GM21723 (cell line): Measurements from ENCODE around the gene PPM1E.
"Not testable (repeated sequence)": the region's sequence is repeated elsewhere in the genome, so short reads cannot be mapped to it uniquely, and the experiment has no call there.

ENCODE experiments used
- ATAC-seq: cut with Tn5 transposase; IDR thresholded peaks from one replicate; pipeline ENCODE4 v1.9.1; 2021; ENCODE audit warnings: mild to moderate bottlenecking, moderate library complexity; ENCODE audit not compliant: unreplicated experiment

The PPM1E gene

DNA sequence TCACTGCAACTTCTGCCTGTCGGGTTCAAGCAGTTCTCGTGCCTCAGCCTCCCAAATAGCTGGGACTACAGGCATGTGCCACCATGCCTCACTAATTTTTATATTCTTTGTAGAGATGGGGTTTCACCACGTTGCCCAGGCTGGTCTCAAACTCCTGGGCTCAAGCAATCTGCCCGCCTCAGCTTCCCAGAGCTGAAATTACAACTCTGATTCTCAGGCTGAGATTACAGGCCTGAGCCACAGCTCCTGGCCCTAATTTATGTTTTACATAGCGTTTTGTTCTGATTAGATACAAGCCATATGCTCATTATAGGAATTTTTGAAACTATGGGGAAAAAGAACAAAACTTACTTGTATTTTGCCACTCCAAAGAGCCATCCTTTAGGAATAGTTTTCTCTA is 22.8 kb downstream of the PPM1E start:
- ATAC-seq = not testable (repeated sequence)

DNA sequence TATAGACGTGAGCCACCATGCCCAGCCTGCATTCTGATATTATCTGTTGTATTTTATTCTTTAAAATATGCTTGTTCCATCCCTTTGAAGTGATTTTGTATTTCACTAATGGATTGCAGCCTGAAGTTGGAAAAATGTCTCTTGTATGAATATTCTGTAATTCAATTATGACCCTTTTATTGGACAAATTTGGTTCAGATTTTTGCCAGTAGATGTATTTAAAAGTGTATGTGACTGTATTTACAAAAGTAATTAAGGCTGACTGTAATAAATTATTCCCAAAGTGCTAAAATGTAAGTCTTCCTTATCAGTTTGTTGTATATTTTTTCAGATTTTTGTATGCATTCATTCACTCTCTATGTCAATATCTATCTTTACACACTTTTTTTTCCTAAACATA is 23.8 kb downstream of the PPM1E start:
- no peak for ATAC-seq

DNA sequence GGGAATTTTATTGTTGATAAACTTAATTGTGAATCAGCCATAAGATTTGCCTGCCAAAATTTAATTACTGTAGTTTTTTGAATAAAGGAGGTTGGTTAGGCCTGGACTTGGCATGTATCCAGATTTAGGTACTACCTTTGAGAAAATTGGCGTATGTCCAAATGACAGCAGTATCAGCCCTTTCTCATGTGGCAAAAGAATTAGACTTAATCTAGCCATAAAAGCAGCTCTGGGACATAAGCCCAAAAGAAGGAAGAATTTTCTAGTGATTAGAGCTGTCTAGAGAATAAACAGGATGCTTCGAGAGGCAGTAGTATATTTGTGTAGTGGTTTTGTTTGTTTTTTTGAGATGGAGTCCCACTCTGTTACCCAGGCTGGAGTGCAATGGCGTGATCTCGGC is 27.7 kb downstream of the PPM1E start:
- ATAC-seq = no peak

DNA sequence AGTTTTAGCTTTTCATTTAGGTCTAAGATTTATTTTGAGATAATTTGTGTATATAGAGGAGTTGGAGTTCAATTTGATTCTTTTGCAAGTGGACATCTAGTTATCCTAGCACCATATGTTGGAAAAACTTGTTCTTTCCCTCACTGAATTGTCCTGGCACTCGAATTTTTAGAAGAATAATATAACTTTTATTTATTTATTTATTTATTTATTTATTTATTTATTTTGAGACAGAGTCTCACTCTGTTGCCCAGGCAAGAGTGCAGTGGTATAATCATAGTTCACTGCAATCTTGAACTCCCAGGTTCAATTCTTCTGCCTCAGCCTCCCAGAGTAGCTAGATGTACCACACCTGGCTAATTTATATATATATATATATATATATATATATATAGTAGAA is 29.4 kb downstream of the PPM1E start:
- ATAC-seq = no peak

DNA sequence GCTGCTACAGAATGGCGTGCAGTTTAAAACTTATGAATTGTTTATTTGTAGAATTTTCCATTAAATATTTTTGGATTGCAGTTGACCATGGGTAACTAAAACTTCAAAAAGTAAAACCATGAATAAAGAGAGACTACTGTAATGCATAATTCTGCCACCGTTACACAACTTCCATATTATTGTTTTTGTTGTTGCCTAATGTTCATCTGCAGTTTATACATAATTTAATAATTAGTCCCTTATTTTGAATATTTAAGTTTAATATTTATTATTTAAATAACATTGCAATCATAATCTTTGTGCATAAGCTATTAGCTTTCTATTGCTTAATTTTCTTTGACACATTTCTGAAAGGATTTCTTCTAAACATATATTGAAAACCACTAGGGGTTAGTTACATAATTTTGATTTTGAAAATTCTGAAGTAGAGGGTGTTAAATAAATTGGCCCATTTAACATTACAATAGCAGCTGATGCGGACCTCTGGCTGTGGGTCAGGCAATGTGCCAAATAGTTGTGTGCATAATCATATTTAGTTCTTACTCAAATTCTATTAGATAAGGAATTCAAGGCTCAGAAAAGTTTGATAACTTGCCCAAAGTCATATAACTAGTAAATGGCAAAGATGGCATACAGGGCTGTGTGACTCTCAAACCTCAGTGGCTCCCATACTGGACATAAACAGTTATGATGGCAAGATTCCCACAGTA is 31.1 kb downstream of the PPM1E start:
- ATAC-seq = no peak

DNA sequence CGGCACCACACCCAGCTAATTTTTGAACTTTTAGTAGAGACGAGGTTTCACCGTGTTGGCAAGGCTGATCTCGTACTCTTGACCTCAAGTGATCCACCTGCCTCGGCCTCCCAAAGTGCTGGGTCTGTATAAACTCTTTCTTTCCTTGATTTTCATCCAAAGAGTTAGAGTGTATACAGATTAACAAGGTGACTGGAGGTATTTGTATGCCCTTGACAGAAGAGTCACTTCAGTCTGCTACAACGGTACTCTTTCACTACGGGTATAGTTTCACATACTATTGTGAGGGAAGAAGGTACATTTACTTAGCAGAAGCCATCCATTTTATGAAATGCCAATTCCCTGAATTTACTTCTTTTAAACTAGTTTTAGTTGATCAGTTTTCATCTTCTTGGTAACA is 32.5 kb downstream of the PPM1E start:
- no peak for ATAC-seq

DNA sequence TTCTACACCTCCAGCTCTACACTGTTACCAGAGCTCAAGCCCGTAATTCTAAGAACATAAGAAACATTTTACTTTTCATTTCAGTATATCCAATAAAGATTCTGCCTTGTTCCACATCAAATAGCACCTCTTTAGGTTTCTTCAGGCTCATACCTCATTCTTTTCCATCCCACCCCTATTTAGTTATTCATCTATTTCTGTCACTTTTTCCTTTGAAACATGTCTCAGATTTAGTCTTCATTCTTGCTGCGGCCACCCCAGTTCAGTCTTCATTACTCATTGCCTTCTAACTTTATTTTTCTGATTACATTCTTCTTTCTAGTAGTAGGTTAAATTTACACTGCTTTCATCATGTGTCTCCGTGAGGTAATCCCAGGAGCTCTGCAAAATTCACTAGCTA is 33.5 kb downstream of the PPM1E start:
- ATAC-seq = no peak

DNA sequence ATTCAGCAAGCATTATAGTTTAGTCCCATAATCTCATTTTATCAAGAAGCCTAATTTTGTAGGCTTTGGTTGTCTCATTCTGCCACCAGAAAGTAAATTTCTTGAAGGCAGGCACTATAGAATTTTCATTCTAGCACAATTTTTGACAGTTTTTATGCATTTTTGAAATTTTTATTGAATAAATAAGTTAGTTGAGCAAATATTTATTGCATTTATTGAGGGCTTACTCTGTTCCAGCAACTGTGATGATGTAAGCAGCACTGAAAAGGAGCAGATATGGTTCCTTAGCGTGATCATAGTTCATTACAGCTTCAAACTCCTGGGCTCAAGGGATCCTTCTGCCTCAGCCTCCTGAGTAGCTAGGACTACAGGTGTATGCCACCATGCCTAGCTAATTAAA is 34.2 kb downstream of the PPM1E start:
- no peak for ATAC-seq

DNA sequence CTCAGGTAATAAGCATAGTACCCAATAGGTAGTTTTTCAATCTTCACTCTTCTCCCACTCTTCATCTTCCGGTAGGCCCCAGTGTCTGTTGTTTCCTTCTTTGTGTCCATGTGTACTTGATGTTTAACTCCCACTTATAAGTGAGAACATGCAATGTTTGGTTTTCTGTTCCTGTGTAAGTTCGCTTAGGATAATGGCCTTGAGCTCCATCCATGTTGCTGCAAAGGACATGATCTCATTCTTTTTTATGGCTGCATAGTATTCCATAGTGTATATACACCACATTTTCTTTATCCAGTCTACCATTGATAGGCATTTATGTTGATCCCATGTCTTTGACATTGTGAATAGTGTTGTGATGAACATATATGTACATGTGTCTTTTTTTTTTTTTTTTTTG is 38.9 kb downstream of the PPM1E start:
- ATAC-seq = not testable (repeated sequence)

DNA sequence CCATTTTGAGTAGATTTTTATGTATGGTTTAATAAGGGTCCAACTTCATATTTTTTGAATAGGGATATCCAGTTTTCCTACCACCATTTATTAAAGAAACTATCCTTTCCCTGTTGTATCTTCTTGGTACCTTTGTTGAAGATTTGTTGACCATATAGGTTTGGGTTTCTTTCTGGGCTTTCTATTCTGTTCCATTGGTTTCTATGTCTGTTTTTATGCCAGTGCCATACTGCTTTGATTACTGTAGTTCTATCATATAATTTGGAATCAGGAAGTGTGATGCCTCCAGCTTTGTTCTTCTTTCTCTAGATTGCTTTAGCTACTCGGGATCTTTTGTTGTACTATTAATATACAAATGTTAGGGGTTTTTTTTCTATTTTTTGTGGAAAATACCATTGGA is 46.5 kb downstream of the PPM1E start:
- ATAC-seq = no peak

DNA sequence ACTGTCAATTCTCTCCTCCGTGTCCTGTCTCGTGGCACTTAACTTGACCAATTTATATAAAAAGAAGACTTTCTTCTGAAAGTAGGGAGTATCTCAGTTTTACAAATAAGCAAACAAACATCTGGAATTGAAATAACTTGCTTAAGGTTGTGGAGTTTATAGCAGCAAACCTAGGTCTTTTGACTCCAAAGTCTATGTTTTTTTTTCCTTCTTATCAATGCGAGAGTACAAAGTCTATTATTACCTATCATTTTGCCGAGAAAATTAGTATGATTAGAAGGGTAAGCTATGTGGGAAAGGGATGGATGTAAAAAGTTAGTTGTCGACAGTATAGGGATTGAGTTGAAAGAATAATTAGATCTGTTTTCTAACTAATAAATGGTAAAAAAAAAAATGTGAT is 50.4 kb downstream of the PPM1E start:
- no peak for ATAC-seq

DNA sequence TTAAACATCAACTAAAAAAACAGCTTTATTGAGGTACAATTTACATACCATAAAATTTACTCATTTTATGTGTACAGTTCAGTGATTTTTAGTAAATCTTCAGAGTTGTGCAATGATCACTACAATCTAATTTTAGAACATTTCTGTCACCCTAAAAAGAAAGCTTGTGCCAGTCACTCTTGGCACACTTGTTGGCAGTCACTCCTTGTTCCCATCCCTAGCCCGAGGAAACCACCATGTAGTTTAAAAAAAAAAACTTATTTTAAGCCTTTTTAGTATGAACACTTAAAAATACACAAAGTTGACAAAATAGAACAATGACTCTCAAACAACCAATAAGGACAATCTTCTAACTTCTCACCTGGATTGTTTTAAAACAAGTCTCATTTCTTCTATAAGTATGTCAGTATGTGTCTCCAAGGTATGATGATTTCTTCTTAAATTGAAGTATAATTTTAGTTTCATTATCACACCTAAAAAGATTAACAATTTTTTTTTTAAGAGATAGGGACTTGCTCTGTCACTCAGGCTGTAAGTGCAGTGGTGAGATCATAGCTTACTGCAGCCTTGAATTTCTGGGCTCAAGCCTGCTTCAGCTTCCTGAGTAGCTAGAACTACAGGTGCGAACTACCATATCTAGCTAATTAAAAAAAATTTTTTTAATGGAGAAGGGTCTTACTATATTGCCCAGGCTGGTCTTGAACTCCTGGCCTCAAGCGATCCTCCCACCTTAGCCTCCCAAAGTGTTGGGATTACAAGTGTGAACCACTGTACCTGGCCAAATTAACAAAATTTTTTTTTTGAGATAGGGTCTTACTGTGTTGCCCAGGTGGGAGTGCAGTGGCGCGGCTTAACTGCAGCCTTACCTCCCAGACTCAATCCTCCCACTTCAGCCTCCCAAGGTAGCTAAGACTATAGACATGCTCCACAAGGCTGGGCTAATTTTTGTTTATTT is 53.2 kb downstream of the PPM1E start:
- no peak for ATAC-seq

DNA sequence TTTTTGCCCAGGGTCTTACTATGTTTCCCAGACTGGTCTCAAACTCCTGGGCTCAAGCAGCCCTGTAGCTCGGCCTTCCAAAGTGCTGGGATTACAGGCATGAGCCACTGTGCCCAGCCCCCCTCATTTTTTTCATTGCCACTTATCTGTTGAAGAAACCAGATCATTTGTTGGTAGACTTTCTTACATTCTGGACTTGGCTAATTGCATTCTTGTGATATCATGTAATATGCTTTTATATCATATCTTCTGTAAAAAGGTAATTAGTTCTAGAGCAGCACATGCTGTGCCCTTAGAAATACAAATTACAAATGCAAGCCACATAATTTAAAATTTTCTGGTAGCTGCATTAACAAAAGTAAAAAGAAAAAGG is 53.9 kb downstream of the PPM1E start:
- no peak for ATAC-seq

DNA sequence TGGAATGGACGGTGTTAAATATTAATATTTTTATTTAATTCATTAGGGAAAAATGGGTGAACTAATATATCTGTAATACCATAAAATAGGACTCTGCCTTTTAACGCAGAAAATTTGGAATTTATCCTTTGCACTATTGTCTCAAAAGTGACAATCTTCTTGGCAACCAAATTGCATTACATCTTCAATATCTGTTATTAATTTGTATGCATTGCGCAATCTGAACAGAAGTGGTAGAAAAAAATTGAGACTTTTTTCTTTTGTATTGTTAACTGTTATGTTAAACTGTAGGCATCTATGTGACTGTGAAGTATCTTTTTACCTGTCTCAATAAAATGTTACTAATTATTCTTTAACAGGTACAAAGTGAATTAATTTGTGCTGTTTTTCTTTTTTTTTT is 55.6 kb downstream of the PPM1E start:
- ATAC-seq = no peak

DNA sequence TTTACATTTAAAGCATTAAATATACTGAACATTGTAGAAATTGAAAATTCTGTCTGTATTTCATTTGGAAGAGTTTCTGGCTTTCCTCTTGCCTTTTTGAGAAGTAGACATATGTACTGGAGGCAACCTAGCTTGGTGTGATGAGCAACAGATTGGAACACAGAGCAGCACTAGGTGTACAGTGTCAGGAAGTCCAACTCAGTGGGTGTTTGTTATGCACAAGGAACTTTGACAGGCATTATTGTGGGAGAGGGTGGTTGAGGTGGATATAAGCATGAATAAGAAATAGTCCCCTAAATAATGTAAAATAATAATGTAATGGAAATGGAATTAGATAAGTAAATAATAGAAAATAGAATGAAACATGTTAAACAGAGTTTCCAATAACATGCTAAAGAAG is 58.1 kb downstream of the PPM1E start:
- no peak for ATAC-seq

DNA sequence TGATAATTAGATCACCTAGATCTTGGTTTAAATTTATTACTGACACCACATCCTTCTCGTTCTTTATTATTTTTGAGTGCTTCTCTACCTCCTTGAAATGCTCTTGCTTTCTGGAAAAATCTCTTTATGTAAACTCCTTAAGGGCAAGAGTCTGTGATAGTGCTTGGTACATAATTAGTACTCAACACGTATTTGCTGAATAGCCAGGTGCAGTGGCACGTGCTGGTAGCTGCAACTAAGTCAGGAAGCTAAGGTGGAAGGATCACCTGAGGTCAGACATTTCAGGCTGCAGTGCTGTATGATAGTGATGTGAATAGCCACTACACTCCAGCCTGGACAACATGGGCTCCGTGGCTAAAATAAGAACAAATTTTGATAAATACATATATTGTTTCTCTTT is 63.0 kb downstream of the PPM1E start:
- ATAC-seq = no peak

DNA sequence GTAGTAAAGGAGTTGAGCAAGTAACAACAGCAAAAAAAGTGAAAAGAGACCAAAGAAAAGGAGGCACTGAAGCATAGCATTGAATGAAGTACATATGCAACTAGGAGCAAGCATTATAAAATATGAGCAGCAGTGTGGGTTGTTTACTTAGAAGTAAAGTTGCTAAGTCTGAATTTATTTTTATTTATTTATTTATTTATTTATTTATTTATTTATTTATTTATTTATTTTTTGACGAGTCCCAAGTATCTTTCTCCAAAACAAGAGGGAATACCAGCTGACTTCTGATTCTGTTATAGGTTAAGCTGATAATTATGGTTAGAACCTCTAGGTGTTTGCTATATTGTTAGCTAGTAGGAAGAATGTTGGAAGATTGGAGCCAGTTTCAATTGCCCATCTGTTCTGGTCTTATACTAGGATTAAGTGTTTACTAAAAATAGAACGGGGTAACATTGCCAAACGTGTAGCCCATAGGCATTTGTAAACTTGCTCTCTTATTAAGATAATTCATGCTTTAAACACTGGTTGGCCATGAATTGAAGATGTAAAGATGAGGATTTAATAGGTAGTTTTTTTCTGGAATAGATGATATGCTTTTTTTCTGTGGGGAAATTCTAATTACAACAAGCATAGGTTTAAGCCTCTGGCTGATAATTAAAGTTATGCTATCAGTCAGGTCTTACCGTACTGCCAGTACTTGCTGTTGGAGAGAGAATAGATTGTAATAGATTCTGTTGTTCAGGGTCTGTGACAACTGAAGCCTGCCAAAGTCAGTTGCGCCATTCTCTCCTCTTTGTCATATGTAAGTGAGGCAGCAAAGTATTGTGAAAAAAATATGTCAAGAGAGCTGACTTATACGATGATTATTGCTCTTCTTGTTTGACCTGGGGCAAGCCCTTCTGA is 66.7 kb downstream of the PPM1E start:
- no peak for ATAC-seq

DNA sequence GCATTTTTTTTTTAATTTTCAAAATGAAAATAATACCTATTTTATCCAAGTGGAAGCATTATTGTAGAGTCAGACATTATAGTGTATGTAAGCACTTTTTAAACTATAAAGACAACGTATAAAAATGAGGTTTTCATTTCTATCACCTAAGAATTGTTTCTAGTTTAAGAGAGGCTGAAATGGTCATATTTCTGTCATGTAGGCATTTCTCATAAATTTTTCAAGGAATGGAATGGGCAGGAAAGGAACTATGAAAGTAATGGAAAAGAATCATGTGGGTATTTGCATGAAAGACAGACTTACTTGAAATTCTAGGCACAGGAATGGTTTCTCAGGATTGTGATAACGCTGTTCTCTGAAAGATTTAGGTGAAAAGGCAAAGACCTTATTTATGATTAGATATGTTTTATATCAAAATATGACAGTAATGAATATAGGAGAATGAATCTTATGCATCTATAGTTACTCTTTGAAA is 67.4 kb downstream of the PPM1E start:
- ATAC-seq = no peak

DNA sequence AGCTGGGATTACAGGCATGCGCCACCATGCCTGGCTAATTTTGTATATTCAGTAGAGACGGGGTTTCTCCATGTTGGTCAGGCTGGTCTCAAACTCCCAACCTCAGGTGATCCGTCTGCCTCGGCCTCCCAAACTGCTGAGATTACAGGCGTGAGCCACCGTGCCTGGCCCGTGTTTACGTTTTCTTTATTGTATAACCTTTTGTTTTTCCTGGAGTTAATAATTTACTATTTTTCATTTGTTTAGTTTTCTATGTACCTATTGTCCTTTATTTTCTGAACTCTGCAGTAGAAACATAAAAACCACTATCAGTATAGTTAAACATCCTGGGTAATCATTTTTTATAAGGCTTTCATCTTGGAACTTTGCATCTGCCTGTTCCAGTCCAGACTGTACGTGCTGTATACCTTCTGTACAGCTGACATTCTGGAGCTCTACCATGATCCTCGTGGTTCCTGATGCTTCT is 73.6 kb downstream of the PPM1E start:
- ATAC-seq = no peak

DNA sequence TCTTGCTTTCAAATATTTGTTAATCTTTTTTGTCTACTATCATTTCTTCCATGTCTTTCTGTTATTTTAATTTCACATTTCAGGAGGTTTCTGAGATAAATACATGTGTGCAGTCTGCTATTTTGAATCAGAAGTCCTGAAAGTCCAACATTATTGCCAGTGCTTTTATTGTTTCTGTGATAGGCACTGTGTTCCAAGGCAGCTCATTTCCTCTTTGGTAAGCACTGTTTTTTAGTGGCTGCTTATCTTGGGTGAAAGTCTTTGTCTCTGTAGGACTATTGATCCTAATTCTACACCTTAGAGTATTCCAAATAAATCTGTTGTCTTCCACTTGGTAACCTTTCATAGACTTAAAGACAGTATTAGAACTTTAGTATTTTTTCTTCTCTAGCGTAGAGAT is 76.1 kb downstream of the PPM1E start:
- no peak for ATAC-seq

DNA sequence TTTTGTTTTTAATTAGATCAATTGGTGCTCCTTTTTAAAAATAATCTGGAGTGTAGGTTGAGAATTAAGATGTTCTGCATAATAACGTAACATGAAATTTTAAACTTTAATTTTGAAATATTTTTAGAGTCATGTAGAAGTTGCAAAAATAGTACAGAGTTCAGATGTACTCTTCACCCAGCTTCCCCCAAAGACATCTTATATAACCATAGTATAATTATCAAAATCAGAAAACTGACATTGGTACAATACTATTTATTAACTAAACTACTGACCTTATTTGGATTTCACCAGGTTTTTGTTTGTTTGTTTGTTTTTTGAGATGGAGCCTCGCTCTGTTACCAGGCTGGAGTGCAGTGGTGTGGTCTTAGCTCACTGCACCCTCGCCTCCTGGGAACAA is 76.9 kb downstream of the PPM1E start:
- no peak for ATAC-seq
